DND-41 (cell line): ENCODE measurements around the gene MLF2.

Experiments
- ATAC-seq: fragments of 200-7000 bp; cut with Tn5 transposase; 3 replicates; pipeline ENCODE4 v1.9.1; 2021; ENCODE audit warnings: low read depth; ENCODE audit not compliant: insufficient read depth
- DNase-seq: peaks from one replicate; pipeline ENCODE4 v3.0.0-alpha.2; 2020
- H2AFZ ChIP-seq: 2 replicates; pipeline ENCODE4 v1.6.0; 2012; ENCODE audit warnings: low read depth, low read length
- H3K27ac ChIP-seq: 2 replicates; pipeline ENCODE4 v1.5.1; 2012; ENCODE audit warnings: low read length, inconsistent platforms
- H3K27me3 ChIP-seq: fragments of 200-600 bp; sonication (generic); 2 replicates; pipeline ENCODE4 v1.6.0; 2012; ENCODE audit warnings: low read length, mild to moderate bottlenecking, inconsistent platforms; ENCODE audit not compliant: insufficient read depth, poor library complexity
- H3K36me3 ChIP-seq: 2 replicates; pipeline ENCODE4 v1.5.1; 2012; ENCODE audit warnings: low read length, inconsistent platforms; ENCODE audit not compliant: insufficient read depth
- H3K4me1 ChIP-seq: 2 replicates; pipeline ENCODE4 v1.5.1; 2012; ENCODE audit warnings: mild to moderate bottlenecking, low read length; ENCODE audit not compliant: insufficient read depth
- H3K4me2 ChIP-seq: 2 replicates; pipeline ENCODE4 v1.6.0; 2012; ENCODE audit warnings: mild to moderate bottlenecking, moderate library complexity, low read length, inconsistent platforms; ENCODE audit not compliant: insufficient read depth
- H3K4me3 ChIP-seq, 2 experiments: fragments of 200-600 bp in 1 of 2; shearing (Covaris generic) in 1 of 2; 2 replicates each; pipeline ENCODE4 v1.5.1; 2012 to 2016; ENCODE audit warnings: inconsistent platforms in 2 of 2, low read length in 2 of 2, mild to moderate bottlenecking in 2 of 2, low read depth in 1 of 2, moderate library complexity in 1 of 2
- H3K79me2 ChIP-seq: 2 replicates; pipeline ENCODE4 v1.6.0; 2012; ENCODE audit warnings: low read length, inconsistent platforms; ENCODE audit not compliant: insufficient read depth
- H3K9ac ChIP-seq: 2 replicates; pipeline ENCODE4 v1.6.0; 2012; ENCODE audit warnings: low read depth, mild to moderate bottlenecking, inconsistent platforms, low read length, moderate library complexity
- H3K9me3 ChIP-seq: 2 replicates; pipeline ENCODE4 v1.5.1; 2012; ENCODE audit warnings: low read length, moderate library complexity, mild to moderate bottlenecking, inconsistent platforms; ENCODE audit not compliant: insufficient read depth, severe bottlenecking
- H4K20me1 ChIP-seq: 2 replicates; pipeline ENCODE4 v1.6.0; 2012; ENCODE audit warnings: low read length; ENCODE audit not compliant: insufficient read depth
- CTCF ChIP-seq: IDR thresholded peaks from 2 replicates; pipeline ENCODE4 v1.5.1; 2012; ENCODE audit warnings: borderline replicate concordance, low read length, moderate library complexity, mild to moderate bottlenecking; ENCODE audit not compliant: poor library complexity, severe bottlenecking; ENCODE audit errors: extremely low read depth
- EZH2 ChIP-seq: IDR thresholded peaks from 3 replicates; pipeline ENCODE4 v1.6.1; 2012; ENCODE audit warnings: borderline replicate concordance, low read depth, mild to moderate bottlenecking, moderate library complexity, low read length, inconsistent platforms; ENCODE audit not compliant: severe bottlenecking

The MLF2 gene

GRCh38 chr12:6730169-6730568 is 22.8 kb downstream of the MLF2 start:
- DNase-seq, result no peak
- ATAC-seq, result no peak
- Histone ChIP-seq H3K79me2 (peaks cover 6% of the 10 kb centered on the region), H3K27me3 (no peaks in the 10 kb centered on the region), H2AFZ (no peak overlapping the region), H3K9ac (no peak overlapping the region), H3K36me3 (peaks cover 51% of the 10 kb centered on the region), H3K9me3 (no peaks in the 10 kb centered on the region), H3K4me1 (peaks cover 5% of the 10 kb centered on the region; the same call in 1 of the 2 replicates), H3K4me3 (no peak overlapping the region), H3K27ac (no peak overlapping the region), H3K4me2 (no peak overlapping the region), H4K20me1 (no peaks in the 10 kb centered on the region)
- no peak for TF ChIP-seq EZH2
- no peak for TF ChIP-seq CTCF

- no peak overlapping the region for H3K9ac ChIP-seq
Observed at GRCh38 chr12:6729186-6729585, 23.8 kb downstream of the MLF2 start.

GRCh38 chr12:6725350-6725749 is 27.6 kb downstream of the MLF2 start:
- Histone ChIP-seq H3K9me3 (no peaks in the 10 kb centered on the region), H3K4me3 (peak overlapping the region in 1 of 2 experiments; percentile 69; a peak in 2 of 4 replicates), H3K27me3 (no peaks in the 10 kb centered on the region), H3K9ac (peak overlapping the region; percentile 62; the same call in 1 of the 2 replicates), H3K4me2 (peak overlapping the region; percentile 90), H3K27ac (no peak overlapping the region), H3K4me1 (peaks cover 29% of the 10 kb centered on the region), H3K79me2 (peaks cover 14% of the 10 kb centered on the region), H2AFZ (no peak overlapping the region), H4K20me1 (no peaks in the 10 kb centered on the region), H3K36me3 (peaks cover 29% of the 10 kb centered on the region)
- TF ChIP-seq CTCF, result no peak
- no peak for DNase-seq
- no peak for ATAC-seq

More at GRCh38 chr12:6729186-6729585, 23.8 kb downstream of the MLF2 start:
- Histone ChIP-seq H2AFZ (no peak overlapping the region), H3K4me2 (no peak overlapping the region), H3K79me2 (peaks cover 14% of the 10 kb centered on the region), H3K36me3 (peaks cover 46% of the 10 kb centered on the region), H3K4me3 (no peak overlapping the region), H3K4me1 (peaks cover 15% of the 10 kb centered on the region), H3K27ac (no peak overlapping the region), H3K27me3 (no peaks in the 10 kb centered on the region), H3K9me3 (no peaks in the 10 kb centered on the region), H4K20me1 (no peaks in the 10 kb centered on the region)
- TF ChIP-seq CTCF (no peak), EZH2 (no peak)
- DNase-seq (no peak), ATAC-seq (no peak)

- Histone ChIP-seq H3K4me1 (peaks cover 29% of the 10 kb centered on the region), H3K79me2 (peaks cover 14% of the 10 kb centered on the region), H3K36me3 (peaks cover 20% of the 10 kb centered on the region), H4K20me1 (no peaks in the 10 kb centered on the region), H3K4me2 (peak overlapping the region; percentile 90), H3K27me3 (no peaks in the 10 kb centered on the region), H3K9me3 (no peaks in the 10 kb centered on the region), H2AFZ (peak overlapping the region; percentile 85), H3K27ac (peak overlapping the region; percentile 77), H3K9ac (peak overlapping the region; percentile 62), H3K4me3 (peak overlapping the region; percentile 30 to 69; a peak in 3 of 4 replicates)
- ATAC-seq, result peak; percentile 25
- DNase-seq, result peak; percentile 48
- no peak for TF ChIP-seq CTCF
- TF ChIP-seq EZH2, result no peak
Observed at GRCh38 chr12:6724409-6724797, 28.5 kb downstream of the MLF2 start.
